GM18502 (cell line): ENCODE results near the gene TSPAN17.

ENCODE experiments used
- ATAC-seq: cut with Tn5 transposase; IDR thresholded peaks from one replicate; pipeline ENCODE4 v1.9.1; 2021; ENCODE audit warnings: mild to moderate bottlenecking; ENCODE audit not compliant: unreplicated experiment, poor library complexity

The TSPAN17 gene

DNA sequence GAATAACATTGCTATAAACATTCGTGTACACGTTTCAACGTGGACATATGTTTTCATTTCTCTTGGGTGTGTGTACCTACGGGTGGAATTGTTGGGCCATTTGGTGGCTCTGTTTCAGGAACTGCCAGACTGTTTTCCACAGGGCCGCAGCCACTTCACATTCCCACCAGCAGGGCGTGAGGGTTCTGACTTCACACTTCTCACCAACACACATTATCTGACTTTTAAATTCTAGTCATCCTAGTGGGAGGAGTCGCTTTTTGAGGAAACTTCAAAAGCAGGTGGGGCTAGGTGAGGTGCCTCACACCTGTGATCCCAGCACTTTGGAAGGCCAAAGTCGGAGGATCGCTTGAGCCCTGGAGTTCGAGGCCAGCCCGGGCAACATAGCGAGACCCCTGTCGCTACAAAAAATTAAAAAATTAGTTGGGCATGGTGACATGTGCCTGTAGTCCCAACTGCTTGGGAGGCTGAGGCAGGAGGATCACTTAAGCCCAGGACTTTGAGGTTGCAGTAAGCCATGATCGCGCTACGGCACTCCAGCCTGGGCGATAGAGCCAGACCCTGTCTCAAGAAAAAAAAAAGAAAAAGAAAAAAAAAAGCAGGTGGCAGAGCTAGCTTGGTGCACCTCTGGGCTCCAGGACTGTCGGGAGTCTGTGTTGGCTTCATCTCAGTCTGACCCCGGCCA, 28.5 kb downstream of the TSPAN17 start:
- ATAC-seq = no peak

DNA sequence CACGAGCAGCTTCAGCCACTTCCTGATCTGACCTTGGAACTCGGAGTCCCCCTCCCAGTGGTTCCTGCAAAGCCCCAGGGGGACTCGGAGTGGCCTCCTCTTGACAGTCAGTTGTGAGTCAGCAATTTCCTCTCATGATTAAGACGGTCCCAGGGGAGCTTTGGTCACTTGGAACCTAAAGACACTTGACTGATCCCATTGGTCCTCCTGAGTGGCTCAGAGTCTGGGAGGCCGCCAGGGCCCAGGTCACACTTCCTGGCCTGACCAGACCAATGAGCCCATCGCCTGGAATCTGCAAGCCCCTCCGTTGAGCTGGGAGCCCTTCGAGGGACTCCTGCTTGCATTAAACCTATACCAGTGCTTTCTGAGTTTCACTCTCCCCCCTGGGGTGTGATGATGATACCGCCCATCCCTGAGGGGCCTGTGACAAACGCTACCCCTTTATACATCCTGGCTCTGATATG, 29.1 kb downstream of the TSPAN17 start:
- ATAC-seq = peak; percentile 67

DNA sequence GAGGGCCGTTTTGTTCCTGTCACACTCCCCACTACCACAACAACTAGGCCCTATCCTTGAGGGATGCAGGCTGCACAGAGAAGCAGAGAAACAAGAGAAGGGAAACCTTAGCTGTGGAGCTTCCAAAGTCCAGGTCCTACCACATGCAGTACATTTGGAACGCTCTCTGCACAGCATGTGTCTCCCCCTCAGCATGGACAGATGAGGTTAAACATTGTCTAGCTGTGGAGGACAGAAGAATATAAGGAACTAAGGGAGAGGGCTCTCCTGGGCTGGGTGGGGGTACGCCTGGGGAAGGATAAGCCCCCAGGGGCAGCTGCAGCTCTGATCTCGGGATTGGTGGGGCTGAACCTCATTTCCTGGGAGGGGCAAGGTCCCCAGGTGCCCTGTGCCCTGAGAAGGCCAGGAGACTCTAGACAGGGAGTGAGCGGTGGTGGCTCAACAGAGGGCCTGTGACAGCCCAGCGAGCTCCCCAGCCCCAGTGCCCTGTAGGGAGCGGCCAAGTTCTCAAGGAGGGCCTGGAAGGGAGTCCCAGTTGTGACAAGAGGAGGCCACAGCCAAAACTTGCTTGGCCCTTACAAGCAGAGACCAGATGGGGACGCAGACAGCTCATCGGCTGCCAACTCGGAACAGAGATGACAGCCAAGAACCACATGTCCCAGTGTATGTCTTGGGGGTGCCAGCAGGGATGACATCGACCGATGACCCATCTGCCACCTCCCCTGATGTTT, 30.1 kb downstream of the TSPAN17 start:
- no peak for ATAC-seq

DNA sequence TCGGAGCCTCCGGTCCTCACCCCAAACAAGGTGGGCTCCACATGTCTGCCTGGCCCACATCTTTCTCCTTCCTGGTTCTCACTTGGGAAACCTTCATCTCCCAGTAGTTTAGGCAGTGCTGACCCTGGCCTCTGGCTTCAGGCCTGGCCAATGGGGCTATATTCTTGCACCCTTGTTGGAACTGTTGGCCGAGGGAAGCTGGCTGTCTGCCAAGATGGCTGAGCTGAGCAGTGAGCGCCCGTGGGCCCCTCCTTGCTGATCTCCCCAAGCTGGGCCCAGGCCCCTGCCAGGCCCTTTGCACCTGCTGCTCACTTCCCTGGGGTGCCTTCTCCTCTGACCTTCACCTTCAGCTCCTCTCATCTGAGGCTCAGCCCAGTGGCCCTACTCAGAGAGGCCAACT, 31.3 kb downstream of the TSPAN17 start:
- no peak for ATAC-seq

DNA sequence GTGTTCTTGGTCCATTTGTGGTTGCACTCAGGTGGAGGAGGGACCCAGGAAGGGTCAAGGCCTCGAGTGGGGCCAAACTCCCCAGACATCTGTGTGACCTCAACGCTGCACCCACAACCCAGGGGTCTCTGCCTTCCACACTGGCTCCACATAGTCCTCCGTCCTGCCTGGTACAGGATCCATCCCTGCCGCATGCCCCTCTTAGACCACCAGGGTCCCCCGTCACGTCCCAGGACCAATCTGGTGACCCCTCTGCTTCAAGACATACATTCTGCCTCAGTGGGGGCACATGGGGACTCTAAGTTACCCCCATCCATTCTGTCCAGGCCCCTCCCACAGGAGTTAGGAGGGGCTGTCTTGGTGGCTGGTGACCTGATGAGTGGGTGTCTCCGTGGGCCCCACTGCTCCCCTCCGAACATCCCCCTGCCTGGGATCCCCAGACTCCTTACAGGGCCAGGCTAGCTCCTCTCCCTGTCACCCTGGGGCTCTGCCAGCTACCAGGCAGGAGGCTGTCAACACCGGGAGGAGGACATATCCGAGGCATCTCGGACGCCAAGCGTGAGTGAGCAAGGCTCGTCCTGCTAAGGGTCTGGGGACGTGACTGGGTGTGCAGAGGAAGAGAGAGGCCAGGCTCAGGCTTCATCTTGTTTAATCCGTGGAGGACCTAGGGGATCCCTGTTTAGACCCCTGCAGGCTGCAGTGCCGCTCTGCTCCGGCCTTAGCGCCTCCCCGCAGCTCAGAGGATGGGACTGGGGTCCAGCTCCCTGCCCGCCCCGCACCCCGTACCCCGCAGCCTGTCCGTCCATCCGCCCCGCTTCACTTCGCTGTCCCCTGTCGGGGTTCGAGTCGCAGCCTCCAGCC, 32.3 kb downstream of the TSPAN17 start:
- no peak for ATAC-seq

DNA sequence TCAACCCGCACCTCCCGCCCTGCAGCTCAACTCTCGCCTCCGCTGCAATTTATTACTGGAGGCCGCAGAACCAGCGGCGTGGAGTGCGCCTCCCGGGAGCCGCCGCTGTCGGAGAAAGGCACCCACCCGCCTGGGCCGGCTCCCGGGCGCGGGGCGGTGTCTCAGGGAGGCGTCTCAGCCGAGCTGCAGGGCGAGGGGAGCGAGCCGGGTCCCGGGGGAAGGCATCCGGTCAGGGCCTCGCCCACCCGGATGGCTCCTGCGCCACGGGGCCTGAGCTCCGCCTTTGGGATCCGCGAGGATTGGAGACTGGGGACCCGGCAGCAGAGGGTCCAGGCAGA, 32.9 kb downstream of the TSPAN17 start:
- ATAC-seq = no peak

DNA sequence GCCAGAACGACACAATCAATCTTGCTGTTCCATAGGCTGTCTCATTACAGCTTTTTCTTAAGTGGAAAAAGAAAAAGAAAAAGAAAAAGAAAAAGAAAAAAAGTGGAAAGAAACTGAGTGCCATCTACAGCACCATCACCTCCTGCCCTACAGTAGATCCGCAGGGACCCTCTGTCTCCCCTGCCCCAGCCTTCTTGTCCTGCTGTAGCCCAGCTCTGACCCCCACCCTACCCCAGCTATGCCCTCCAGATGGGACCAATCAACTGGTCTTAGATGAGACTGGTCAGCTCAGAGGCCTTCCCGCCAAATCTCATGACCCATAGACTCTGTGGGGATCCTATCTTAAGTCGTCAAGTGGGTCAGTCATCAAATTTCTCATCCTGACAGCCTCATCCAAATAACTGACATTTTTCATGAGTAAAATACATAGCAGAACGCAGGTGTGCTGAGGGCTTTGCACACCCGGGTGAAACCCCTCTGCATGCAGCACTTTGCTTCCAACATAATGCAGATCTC, 34.8 kb downstream of the TSPAN17 start:
- no peak for ATAC-seq

DNA sequence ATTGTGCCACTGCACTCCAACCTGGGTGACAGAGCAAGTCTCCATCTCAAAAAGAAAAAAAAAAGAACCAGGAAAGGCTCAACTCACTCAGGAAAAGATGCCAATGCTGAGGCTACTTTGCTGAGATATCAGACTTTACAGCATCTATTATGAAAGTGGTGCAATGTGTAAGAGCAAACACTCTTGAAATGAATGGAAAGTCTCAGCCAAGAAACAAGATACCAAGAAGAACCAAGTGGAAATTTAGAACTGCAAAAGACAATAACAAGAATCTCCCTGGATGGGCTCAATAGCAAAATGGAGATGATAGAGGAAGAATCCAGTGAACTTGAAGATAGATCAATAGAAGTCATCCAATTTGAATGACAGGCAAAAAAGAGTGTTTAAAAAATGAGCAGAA, 37.7 kb downstream of the TSPAN17 start:
- ATAC-seq = no peak

DNA sequence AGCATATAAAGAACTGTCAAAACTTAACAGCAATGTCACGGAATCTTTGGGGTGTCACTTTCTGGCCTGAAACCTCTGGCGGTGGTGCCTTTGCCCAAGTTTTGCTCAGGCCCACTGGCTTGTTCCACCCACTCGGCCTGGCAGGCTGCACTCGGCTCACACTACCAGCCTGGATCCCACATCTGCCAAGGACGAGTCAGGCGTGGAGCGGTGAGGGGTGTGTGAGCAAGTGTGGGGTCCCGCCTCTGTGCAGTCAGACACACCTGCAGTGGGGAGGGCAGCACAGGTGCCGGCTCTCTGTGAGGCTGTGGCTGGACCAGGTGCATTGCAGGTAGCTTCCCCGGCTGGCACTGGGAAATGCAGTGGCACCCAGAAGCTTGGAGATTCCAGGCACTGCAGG, 40.0 kb downstream of the TSPAN17 start:
- no peak for ATAC-seq

DNA sequence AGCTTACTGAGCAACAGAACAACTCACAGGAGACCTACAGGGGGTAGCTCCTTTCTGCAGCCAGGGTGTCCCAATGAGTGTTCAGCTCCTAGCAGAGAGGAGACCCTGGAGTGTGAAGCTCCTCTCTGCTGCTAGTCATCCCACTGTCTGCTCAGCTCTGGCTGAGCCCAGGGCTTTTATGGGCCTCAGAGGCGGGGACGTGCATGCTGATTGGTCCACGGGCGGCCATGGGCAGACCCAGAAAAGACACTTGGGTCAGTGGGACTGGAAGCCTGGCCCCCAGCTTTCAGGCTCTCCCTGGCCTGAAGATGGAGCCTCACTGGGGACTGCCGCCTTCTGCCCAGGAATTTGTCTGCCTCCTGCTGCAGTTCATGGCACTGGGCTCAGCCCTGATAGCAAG, 40.6 kb downstream of the TSPAN17 start:
- ATAC-seq = no peak

DNA sequence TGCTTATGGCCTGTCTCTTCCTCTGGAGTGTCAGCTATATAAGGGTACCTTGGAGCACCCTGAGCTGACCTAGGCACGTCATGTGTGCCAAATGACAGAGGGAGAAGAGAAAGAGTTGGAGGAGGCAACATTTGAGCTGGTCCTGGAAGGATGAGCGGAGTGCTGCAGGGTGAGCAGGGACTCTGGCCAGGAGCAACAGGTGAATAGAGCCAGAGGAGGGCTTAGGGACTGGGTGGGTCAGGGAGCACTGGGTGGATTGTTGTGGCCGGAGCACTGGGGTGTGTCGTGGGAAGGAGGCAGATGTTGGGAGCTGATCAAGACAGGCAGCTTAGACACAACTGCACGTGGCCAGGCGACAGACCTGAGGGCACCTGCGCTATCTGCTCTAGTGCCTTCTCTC, 43.6 kb downstream of the TSPAN17 start:
- no peak for ATAC-seq

DNA sequence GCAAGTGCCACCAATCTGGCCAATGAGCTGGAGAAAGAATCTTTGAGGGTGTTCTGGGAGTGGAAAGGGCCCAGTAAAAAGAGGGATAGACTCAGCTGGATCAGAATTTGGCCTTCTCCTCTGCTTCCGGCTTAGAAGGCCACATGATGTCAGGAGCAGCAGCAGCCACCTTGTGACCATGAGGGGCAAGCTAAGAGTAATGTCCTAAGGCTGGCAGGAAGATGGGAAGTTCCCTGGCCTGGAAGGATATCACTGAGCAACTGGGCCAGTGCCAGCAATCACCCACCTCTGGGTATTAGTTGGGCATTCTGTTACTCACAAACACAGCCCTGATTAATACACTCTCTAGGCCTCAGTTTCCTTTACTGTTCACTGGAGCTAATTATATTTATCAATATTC, 44.2 kb downstream of the TSPAN17 start:
- no peak for ATAC-seq

DNA sequence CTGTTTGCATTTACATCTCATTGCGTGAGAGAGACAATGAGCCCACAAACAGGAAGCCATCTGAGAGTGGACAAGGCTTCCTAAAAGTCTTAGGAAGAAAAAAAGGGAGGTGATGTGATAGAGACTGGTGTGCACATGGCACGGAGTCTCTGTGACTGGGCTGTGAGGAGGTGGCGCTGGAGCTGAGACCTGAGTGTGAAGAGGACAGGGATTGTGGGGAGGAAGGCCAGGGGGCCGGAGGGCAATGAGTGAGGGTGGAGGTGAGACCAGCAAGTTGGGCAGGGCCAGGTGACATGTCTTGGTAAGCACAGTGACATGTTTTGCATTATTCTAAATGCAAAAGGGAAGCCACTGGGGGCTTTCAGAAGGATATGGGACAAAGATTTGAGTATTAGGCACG, 45.0 kb downstream of the TSPAN17 start:
- no peak for ATAC-seq

DNA sequence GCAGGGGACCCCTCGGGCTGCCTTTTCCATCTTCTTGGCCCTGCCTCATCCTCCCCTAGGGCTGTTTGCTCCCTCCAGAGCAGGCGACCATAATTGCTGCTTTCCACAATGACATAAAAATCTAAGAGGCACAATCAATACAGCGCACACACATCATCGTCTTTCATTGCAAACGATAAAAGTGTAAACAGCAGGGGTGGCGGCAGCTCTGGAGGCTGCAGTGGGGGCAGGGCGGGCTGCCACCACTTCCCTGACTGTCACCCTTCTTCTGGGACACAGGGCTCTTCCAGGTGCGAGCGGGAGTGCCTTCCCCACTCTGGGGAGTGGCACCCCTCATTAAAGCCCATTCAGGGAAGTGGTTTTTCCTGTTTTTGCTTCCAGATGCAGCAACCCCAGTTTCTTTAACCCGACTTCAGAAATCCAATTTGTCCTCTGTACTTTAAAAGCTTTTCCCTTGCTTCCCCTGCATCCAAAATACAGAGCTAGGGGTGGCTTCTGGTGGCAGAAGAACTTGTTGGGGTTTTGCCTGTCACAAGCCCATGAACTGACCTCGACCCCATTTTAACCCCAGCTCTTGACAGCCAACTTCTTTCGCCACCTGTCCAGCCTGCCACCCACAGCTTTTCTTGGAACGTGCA, 45.7 kb downstream of the TSPAN17 start:
- ATAC-seq = no peak

DNA sequence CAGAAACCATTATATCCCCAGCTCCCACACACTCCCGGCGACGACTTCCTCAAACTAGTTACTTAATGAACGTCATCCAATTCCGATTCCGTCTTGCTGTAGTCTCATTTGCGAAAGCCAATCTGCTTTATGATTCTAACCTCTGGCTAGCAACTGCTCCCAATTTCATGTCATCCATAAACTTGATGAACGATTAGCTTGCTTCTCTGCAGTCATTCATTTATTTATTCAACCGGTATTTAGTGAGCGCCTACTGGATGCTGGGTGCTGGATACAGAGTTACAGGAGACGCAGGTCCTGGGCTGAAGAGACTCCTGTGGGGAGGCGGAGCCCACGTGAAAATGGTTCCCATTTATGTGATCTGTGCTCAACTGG, 46.2 kb downstream of the TSPAN17 start:
- no peak for ATAC-seq

DNA sequence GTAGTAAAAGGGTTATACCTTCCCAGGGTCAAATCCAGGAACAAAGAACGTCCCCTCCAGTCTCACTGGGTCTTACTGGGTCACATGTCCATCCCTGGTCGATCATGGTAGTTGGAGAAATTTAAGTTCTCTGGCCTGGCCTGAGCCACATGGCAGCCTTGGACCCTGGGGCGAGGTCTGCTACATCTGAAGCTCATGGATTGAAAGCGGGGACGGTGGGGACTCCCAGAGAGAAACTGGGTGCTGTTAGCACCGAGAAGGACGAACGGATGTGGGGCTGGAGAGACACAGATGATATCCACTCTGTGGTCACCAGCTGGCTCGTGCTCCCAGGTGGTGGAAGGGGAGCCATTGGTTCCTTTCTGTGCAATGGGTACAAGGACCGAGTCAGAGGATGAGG, 46.9 kb downstream of the TSPAN17 start:
- no peak for ATAC-seq

DNA sequence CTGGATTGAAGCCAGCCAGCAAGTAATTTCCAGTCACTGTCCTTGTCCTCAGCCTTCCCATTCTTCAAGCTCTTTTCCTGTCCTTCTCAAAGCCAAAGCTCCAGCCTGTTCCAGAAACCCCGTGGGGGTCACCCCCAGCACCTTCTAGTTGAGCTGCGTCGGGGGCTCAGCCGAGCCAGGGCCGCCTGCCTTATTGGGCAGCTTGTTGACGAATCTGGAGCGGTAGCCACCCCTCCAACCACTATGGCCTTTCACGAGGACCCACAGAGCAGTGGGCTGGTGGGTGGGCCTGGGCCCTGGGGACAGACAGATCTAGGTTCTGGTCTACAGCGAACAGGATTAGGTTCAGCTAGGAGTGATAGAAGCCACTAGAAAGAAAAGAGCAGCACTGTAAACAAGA, 47.3 kb downstream of the TSPAN17 start:
- ATAC-seq = no peak

DNA sequence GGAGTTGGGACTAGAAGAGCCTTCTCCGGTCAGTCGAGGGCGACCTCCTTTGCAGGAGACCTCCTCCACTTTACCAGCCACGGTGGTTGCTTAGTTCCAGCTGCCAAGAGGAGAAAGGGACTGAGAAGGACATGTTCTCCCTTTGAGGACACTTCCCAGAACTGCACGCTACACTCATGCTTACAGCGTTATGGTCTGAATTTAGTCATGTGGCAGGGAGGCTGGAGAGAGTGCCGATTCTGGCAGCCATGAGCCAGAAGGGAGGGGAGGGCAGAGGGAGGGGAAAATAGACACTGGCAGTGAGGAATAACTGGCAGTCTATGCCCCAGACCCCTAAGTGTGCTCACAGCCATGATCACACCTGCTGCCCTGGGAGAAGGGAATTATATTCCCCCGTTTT, 47.8 kb downstream of the TSPAN17 start:
- ATAC-seq = no peak

DNA sequence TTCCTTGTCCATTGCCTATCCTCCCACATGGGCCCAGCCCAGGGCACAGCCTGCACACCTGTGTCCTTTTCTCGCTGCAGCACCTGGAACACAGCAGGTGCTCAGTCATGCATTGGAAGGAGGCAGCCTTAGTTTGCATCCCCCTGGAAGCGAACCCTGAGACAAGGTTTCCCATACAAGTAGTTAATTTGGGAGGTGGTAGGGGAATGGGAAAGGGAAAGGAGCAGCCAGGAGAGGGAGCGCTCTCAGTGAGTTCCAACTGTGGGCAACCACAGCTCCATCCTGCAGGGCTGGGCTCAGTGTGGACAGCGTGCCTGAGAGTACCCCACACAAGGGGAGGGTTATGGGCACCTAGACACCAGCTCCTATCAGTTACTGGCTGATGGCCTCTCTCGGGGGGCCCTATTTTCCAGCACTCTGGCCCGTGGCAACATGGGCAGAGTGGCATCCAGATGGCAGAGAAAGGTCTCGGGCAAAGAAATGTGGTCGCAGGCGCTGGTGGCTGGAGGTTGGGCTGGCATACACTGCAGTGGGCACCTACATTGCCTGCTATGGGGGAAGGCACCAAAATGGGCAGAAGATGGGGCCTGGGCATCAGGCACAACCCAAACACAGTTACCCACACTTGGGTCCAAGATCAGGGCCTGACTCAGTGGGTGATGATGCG, 50.1 kb downstream of the TSPAN17 start:
- ATAC-seq = no peak

DNA sequence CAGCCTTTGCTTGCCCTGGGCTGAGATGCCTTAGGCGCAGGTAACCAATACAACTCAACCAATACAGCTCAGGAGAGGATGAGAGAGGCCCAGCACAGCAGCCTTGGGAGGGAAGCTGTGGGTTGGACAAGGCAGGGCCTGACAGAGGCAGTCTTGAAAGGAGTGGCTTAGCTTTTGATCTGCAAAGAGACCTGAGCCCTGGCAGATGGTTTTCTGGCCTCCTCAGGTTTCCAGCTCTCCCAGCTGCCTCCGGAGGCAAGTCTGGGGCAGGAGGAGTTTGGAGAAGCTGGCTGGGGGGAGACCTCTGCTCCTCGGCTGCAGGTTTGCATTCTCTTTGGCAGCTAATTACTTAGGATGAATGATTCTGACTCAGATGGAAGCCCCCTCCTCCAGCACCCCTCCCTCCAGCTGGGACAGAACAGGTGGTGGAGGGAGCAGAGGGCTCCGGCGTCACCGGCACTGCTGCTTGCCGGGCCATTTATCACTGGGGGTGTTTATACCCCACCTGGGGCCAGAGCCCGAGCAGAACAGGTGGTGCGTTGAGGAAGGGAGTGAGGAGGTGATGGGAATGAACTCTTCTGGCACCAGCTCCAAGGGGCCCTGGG, 50.8 kb downstream of the TSPAN17 start:
- no peak for ATAC-seq
